Astrocyte (in vitro differentiated cells and primary cell): ENCODE results near the gene COX4I2.

ENCODE experiments used
- EZH2 ChIP-seq: IDR thresholded peaks from 2 replicates; pipeline ENCODE4 v1.6.1; 2012; ENCODE audit warnings: mild to moderate bottlenecking, low read length, inconsistent platforms; ENCODE audit not compliant: insufficient read depth
- TF ChIP-seq, protein P1 (sequence below): IDR thresholded peaks from 2 replicates; pipeline ENCODE4 v1.5.1; 2011; ENCODE audit warnings: low read depth, mild to moderate bottlenecking, inconsistent platforms, low read length, moderate library complexity; ENCODE audit not compliant: insufficient read depth

DNA sequence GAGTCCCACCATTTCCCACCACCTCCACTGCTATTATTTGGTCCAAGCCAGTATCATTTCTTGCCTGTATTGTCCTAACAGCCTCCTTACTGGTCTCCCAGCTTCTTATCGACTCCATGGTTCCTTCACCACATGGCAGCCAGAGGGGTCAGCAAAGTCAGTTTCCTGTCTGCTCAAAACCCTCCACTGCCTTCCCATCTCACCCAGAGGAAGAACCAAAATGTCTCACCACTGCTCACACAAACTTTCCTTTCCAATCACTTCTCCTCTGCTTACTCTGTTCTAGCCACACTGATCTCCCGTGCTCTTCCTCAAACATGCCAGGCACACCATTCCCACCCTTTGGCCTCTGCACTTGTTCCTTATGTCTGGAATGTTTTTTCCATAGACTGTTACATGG, 45.2 kb downstream of the COX4I2 start:
- TF ChIP-seq EZH2 = no peak
- TF ChIP-seq, protein P1, sequence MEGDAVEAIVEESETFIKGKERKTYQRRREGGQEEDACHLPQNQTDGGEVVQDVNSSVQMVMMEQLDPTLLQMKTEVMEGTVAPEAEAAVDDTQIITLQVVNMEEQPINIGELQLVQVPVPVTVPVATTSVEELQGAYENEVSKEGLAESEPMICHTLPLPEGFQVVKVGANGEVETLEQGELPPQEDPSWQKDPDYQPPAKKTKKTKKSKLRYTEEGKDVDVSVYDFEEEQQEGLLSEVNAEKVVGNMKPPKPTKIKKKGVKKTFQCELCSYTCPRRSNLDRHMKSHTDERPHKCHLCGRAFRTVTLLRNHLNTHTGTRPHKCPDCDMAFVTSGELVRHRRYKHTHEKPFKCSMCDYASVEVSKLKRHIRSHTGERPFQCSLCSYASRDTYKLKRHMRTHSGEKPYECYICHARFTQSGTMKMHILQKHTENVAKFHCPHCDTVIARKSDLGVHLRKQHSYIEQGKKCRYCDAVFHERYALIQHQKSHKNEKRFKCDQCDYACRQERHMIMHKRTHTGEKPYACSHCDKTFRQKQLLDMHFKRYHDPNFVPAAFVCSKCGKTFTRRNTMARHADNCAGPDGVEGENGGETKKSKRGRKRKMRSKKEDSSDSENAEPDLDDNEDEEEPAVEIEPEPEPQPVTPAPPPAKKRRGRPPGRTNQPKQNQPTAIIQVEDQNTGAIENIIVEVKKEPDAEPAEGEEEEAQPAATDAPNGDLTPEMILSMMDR = no peak
